ENCODE measurements around the gene IGF2BP2. TPM values are rescaled to one million over a fixed set of nuclear protein-coding genes. Genes with fewer than 3 reads are reported as not detected.

The IGF2BP2 gene
- total RNA-seq (100 to 1,000 TPM in 1 of 5 donors, 10 to 100 TPM in 3, 1 to 10 TPM in 1; 4.0 to 303 (median 60.5) TPM), polyA plus RNA-seq (10 to 100 TPM in 1 of 3 donors, 1 to 10 TPM in 2; 4.6 to 13.4 (median 7.8) TPM)
- long read RNA-seq, donor 1: 0 reads
- long read RNA-seq, donor 2, partial matches to known transcripts: 0 of 8 reads
- long read RNA-seq, donor 2, other reads (novel, unspliced or antisense): 0 of 8 reads
- long read RNA-seq, donor 3, partial matches to known transcripts: 0 of 1 reads
- long read RNA-seq, donor 3, other reads (novel, unspliced or antisense): 0 of 1 reads
- long read RNA-seq, donor 4, partial matches to known transcripts: 0 of 1 reads
- long read RNA-seq, donor 4, other reads (novel, unspliced or antisense): 0 of 1 reads
- long read RNA-seq, donor 5, partial matches to known transcripts: 0 of 4 reads
- long read RNA-seq, donor 5, other reads (novel, unspliced or antisense): 0 of 4 reads
- long read RNA-seq, donor 6: 0 reads
- long read RNA-seq, donor 7, transcript IGF2BP2-202 (16 exons, 3,688 nt): major isoform, 6 of 16 reads
- long read RNA-seq, donor 7, partial matches to known transcripts: 5 of 16 reads
- long read RNA-seq, donor 7, other reads (novel, unspliced or antisense): 0 of 16 reads
- long read RNA-seq, donor 8, partial matches to known transcripts: 5 of 10 reads
- long read RNA-seq, donor 8, other reads (novel, unspliced or antisense): 0 of 10 reads
- long read RNA-seq, donor 9, partial matches to known transcripts: 6 of 8 reads
- long read RNA-seq, donor 9, other reads (novel, unspliced or antisense): 0 of 8 reads
- long read RNA-seq, donor 10, partial matches to known transcripts: 0 of 1 reads
- long read RNA-seq, donor 10, other reads (novel, unspliced or antisense): 0 of 1 reads

- H3K4me3 ChIP-seq: peak within 1 kb of the TSS; percentile 61 to 84 (median 74)
- TF ChIP-seq POLR2AphosphoS5 (IDR thresholded peaks at IDR 0.05) (peak in 2 of 3 donors; percentile 54 to 83), POLR2A (IDR thresholded peaks at IDR 0.05) (peak in 1 of 4 donors; percentile 16)
- TF ChIP-seq, protein P1, sequence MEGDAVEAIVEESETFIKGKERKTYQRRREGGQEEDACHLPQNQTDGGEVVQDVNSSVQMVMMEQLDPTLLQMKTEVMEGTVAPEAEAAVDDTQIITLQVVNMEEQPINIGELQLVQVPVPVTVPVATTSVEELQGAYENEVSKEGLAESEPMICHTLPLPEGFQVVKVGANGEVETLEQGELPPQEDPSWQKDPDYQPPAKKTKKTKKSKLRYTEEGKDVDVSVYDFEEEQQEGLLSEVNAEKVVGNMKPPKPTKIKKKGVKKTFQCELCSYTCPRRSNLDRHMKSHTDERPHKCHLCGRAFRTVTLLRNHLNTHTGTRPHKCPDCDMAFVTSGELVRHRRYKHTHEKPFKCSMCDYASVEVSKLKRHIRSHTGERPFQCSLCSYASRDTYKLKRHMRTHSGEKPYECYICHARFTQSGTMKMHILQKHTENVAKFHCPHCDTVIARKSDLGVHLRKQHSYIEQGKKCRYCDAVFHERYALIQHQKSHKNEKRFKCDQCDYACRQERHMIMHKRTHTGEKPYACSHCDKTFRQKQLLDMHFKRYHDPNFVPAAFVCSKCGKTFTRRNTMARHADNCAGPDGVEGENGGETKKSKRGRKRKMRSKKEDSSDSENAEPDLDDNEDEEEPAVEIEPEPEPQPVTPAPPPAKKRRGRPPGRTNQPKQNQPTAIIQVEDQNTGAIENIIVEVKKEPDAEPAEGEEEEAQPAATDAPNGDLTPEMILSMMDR (IDR thresholded peaks at IDR 0.05): no peak
- peaks cover 13 to 42% (median 35%) of the 10 kb centered on the region in 4 donors for H3K4me1 ChIP-seq
- DNase-seq: peak; percentile 78 to 96
- H3K9me3 ChIP-seq: no peaks in the 10 kb centered on the region
- 0 to 1% (median 1%) methylated on average over 6 to 93 of the region's 96 CpGs for WGBS, 5 donors
- H3K27ac ChIP-seq: peak within 1 kb of the TSS; percentile 80 to 94 (median 89)
- intact Hi-C loops (cut with DNase I; ENCODE audit: low total_unique reads): no loop called here
- peaks cover 3 to 73% (median 28%) of the 10 kb centered on the region in 3 donors for H3K27me3 ChIP-seq
- no peaks in the 10 kb centered on the region for H3K36me3 ChIP-seq
Observed at GRCh38 chr3:185825006-185825638, at the start of gene IGF2BP2. Gene IGF2BP2, minus strand, starts transcription at chr3:185825042. Its CDS starts 82 bp downstream, at chr3:185824960.

- Histone ChIP-seq H3K9me3 (no peaks in the 10 kb centered on the region), H3K27me3 (peaks cover 0 to 10% (median 0%) of the 10 kb centered on the region in 3 donors), H3K4me3 (no peak overlapping the region), H3K4me1 (no peaks in the 10 kb centered on the region), H3K27ac (no peak overlapping the region), H3K36me3 (no peaks in the 10 kb centered on the region)
- DNase-seq: peak in 1 of 2 donors; percentile 17
- TF ChIP-seq, protein P1 (IDR thresholded peaks at IDR 0.05): no peak
- TF ChIP-seq POLR2AphosphoS5 (IDR thresholded peaks at IDR 0.05) (no peak), POLR2A (IDR thresholded peaks at IDR 0.05) (no peak), EP300 (IDR thresholded peaks at IDR 0.05) (no peak)
- WGBS, 5 donors: 38 to 59% (median 54%) methylated on average over 9 of the region's 9 CpGs
- intact Hi-C loops (cut with DNase I; ENCODE audit: low total_unique reads): no loop called here
Observed at GRCh38 chr3:185874119-185874518, 49.3 kb upstream of the IGF2BP2 start.

- no peak for TF ChIP-seq POLR2A (IDR thresholded peaks at IDR 0.05)
- no peak for TF ChIP-seq EP300 (IDR thresholded peaks at IDR 0.05)
- TF ChIP-seq POLR2AphosphoS5 (IDR thresholded peaks at IDR 0.05): no peak
- TF ChIP-seq, protein P1 (IDR thresholded peaks at IDR 0.05): no peak
- Histone ChIP-seq H3K27me3 (no peaks in the 10 kb centered on the region), H3K4me1 (no peaks in the 10 kb centered on the region), H3K9me3 (no peaks in the 10 kb centered on the region), H3K4me3 (no peak overlapping the region), H3K36me3 (no peaks in the 10 kb centered on the region), H3K27ac (no peak overlapping the region)
- intact Hi-C loops (cut with DNase I; ENCODE audit: low total_unique reads): no loop called here
- 90 to 97% (median 94%) methylated on average over 2 of the region's 2 CpGs for WGBS, 5 donors
- no peak for DNase-seq
Observed at GRCh38 chr3:185867650-185868049, 42.8 kb upstream of the IGF2BP2 start.

DNA sequence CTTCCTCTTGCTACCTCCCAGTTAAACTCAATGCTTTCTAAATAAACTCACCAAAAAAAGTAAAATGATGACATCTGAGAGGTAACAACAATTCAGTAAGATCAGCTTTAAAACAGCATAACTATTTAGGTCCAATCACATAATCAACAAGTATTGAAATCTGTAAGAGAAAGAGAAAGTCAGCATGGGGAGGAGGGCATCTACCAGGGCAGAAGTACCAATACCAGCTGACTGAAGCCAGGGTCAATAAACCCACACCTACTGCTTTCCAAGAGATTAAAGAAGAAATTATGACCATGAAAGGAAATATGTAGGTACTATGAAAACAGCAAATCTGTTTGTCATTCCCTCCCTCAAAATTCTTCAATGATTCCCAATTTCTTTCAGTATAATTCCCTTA is 42.2 kb upstream of the IGF2BP2 start:
- Histone ChIP-seq H3K27ac (no peak overlapping the region), H3K4me1 (no peaks in the 10 kb centered on the region), H3K27me3 (no peaks in the 10 kb centered on the region), H3K9me3 (no peaks in the 10 kb centered on the region), H3K4me3 (no peak overlapping the region), H3K36me3 (no peaks in the 10 kb centered on the region)
- intact Hi-C loops (cut with DNase I; ENCODE audit: low total_unique reads): no loop called here
- TF ChIP-seq POLR2AphosphoS5 (IDR thresholded peaks at IDR 0.05): no peak
- TF ChIP-seq, protein P1 (IDR thresholded peaks at IDR 0.05): no peak
- TF ChIP-seq EP300 (IDR thresholded peaks at IDR 0.05): no peak
- DNase-seq: no peak
